ENCODE data around the gene SLC6A3. TPM values are rescaled to one million over a fixed set of nuclear protein-coding genes. Genes with fewer than 3 reads are reported as not detected.

SLC6A3 gene
- total RNA-seq, 1 donor = not detected

GRCh38 chr5:1439388-1440097 is 5.7 kb downstream of the SLC6A3 start:
- Histone ChIP-seq H3K27ac (ENCODE audit: low read depth, low read length) (no peak overlapping the region), H3K27me3 (ENCODE audit: insufficient read depth, low read length) (peaks cover 18% of the 10 kb centered on the region), H3K36me3 (ENCODE audit: insufficient read depth, low read length) (no peaks in the 10 kb centered on the region), H2AFZ (ENCODE audit: low read length) (no peak overlapping the region), H3K4me3 (ENCODE audit: insufficient read depth, low read length) (no peak overlapping the region), H3K4me2 (ENCODE audit: insufficient read depth, low read length) (no peak overlapping the region), H3K4me1 (ENCODE audit: insufficient read depth, low read length) (no peaks in the 10 kb centered on the region), H3K9me3 (ENCODE audit: low read depth, low read length) (no peaks in the 10 kb centered on the region), H4K20me1 (ENCODE audit: insufficient read depth, low read length) (no peaks in the 10 kb centered on the region), H3K79me2 (ENCODE audit: insufficient read depth, low read length) (no peaks in the 10 kb centered on the region)
- TF ChIP-seq CTCF (IDR thresholded peaks at IDR 0.05; ENCODE audit: extremely low read depth, low read depth, low read length) = no peak
- DNase-seq (ENCODE audit: insufficient read length, low spot score, missing footprints) = peak; percentile 65

GRCh38 chr5:1438871-1439270 is 6.4 kb downstream of the SLC6A3 start:
- Histone ChIP-seq H3K4me1 (ENCODE audit: insufficient read depth, low read length) (no peaks in the 10 kb centered on the region), H3K4me3 (ENCODE audit: insufficient read depth, low read length) (no peak overlapping the region), H3K9me3 (ENCODE audit: low read depth, low read length) (no peaks in the 10 kb centered on the region), H3K79me2 (ENCODE audit: insufficient read depth, low read length) (no peaks in the 10 kb centered on the region), H3K4me2 (ENCODE audit: insufficient read depth, low read length) (no peak overlapping the region), H2AFZ (ENCODE audit: low read length) (no peak overlapping the region), H3K27ac (ENCODE audit: low read depth, low read length) (no peak overlapping the region), H3K27me3 (ENCODE audit: insufficient read depth, low read length) (peaks cover 11% of the 10 kb centered on the region), H3K36me3 (ENCODE audit: insufficient read depth, low read length) (no peaks in the 10 kb centered on the region), H4K20me1 (ENCODE audit: insufficient read depth, low read length) (no peaks in the 10 kb centered on the region)
- TF ChIP-seq CTCF (IDR thresholded peaks at IDR 0.05; ENCODE audit: extremely low read depth, low read depth, low read length) = no peak
- peak; percentile 46 for DNase-seq (ENCODE audit: insufficient read length, low spot score, missing footprints)

- Histone ChIP-seq H3K9me3 (ENCODE audit: low read depth, low read length) (no peaks in the 10 kb centered on the region), H2AFZ (ENCODE audit: low read length) (no peak overlapping the region), H4K20me1 (ENCODE audit: insufficient read depth, low read length) (no peaks in the 10 kb centered on the region), H3K36me3 (ENCODE audit: insufficient read depth, low read length) (no peaks in the 10 kb centered on the region), H3K27me3 (ENCODE audit: insufficient read depth, low read length) (peaks cover 3% of the 10 kb centered on the region), H3K27ac (ENCODE audit: low read depth, low read length) (no peak overlapping the region), H3K4me3 (ENCODE audit: insufficient read depth, low read length) (no peak overlapping the region), H3K4me1 (ENCODE audit: insufficient read depth, low read length) (no peaks in the 10 kb centered on the region), H3K79me2 (ENCODE audit: insufficient read depth, low read length) (no peaks in the 10 kb centered on the region), H3K4me2 (ENCODE audit: insufficient read depth, low read length) (no peak overlapping the region)
- no peak for TF ChIP-seq CTCF (IDR thresholded peaks at IDR 0.05; ENCODE audit: extremely low read depth, low read depth, low read length)
- peak; percentile 54 for DNase-seq (ENCODE audit: insufficient read length, low spot score, missing footprints)
Observed at GRCh38 chr5:1437876-1438559, 7.2 kb downstream of the SLC6A3 start.

GRCh38 chr5:1437226-1437829 is 7.9 kb downstream of the SLC6A3 start:
- Histone ChIP-seq H4K20me1 (ENCODE audit: insufficient read depth, low read length) (no peaks in the 10 kb centered on the region), H2AFZ (ENCODE audit: low read length) (no peak overlapping the region), H3K4me3 (ENCODE audit: insufficient read depth, low read length) (no peak overlapping the region), H3K4me1 (ENCODE audit: insufficient read depth, low read length) (no peaks in the 10 kb centered on the region), H3K9me3 (ENCODE audit: low read depth, low read length) (no peaks in the 10 kb centered on the region), H3K36me3 (ENCODE audit: insufficient read depth, low read length) (no peaks in the 10 kb centered on the region), H3K4me2 (ENCODE audit: insufficient read depth, low read length) (no peak overlapping the region), H3K27ac (ENCODE audit: low read depth, low read length) (no peak overlapping the region), H3K79me2 (ENCODE audit: insufficient read depth, low read length) (no peaks in the 10 kb centered on the region), H3K27me3 (ENCODE audit: insufficient read depth, low read length) (no peaks in the 10 kb centered on the region)
- no peak for TF ChIP-seq CTCF (IDR thresholded peaks at IDR 0.05; ENCODE audit: extremely low read depth, low read depth, low read length)
- peak; percentile 97 for DNase-seq (ENCODE audit: insufficient read length, low spot score, missing footprints)
